HepG2 (cell line): Measurements from ENCODE around the gene LCK. TPM values are rescaled to one million over a fixed set of nuclear protein-coding genes. Genes with fewer than 3 reads are reported as not detected.

Experiments used
- AGO2 ChIP-seq: fragments of 200-400 bp; formaldehyde crosslinking; optimal IDR thresholded peaks from 2 replicates; pipeline ENCODE3; 2017; ENCODE audit warnings: mild to moderate bottlenecking, low read depth, low read length, moderate library complexity
- MEF2D ChIP-seq: sonication (generic); formaldehyde crosslinking; IDR thresholded peaks from 2 replicates; pipeline ENCODE4 v1.5.1; 2020; ENCODE audit warnings: mild to moderate bottlenecking, missing genetic modification reagents
- NFE2L1 ChIP-seq: sonication (generic); formaldehyde crosslinking; IDR thresholded peaks from 2 replicates; pipeline ENCODE4 v1.4.0; 2020; ENCODE audit warnings: missing genetic modification reagents, mild to moderate bottlenecking, borderline replicate concordance
- NFE2L2 ChIP-seq: fragments of 150-350 bp; IDR thresholded peaks from 2 replicates; pipeline ENCODE4 v1.6.1; 2014; ENCODE audit warnings: low read length
- NFKBIZ ChIP-seq: IDR thresholded peaks from 2 replicates; pipeline ENCODE4 v1.6.1; 2018; ENCODE audit warnings: missing genetic modification reagents, missing compliant biosample characterization
- REL ChIP-seq: sonication (generic); formaldehyde crosslinking; conservative IDR thresholded peaks from 2 replicates; pipeline ENCODE4 v1.8.0; 2022; ENCODE audit warnings: mild to moderate bottlenecking, missing genetic modification reagents, moderate library complexity
- TRAFD1 ChIP-seq: sonication (generic); formaldehyde crosslinking; IDR thresholded peaks from 2 replicates; pipeline ENCODE4 v1.5.1; 2020; ENCODE audit warnings: missing genetic modification reagents, mild to moderate bottlenecking, borderline replicate concordance
- U2AF2 ChIP-seq: fragments of 200-400 bp; formaldehyde crosslinking; IDR thresholded peaks from 2 replicates; pipeline ENCODE4 v1.6.1; 2017; ENCODE audit warnings: low read depth, mild to moderate bottlenecking, low read length
- UBTF ChIP-seq: sonication (generic); formaldehyde crosslinking; IDR thresholded peaks from 2 replicates; pipeline ENCODE4 v1.4.0; 2020; ENCODE audit warnings: mild to moderate bottlenecking, missing genetic modification reagents
- ZFP36L1 ChIP-seq: sonication (generic); formaldehyde crosslinking; IDR thresholded peaks from 2 replicates; pipeline ENCODE4 v1.8.0; 2022; ENCODE audit warnings: mild to moderate bottlenecking, missing genetic modification reagents, moderate library complexity
- ZNF264 ChIP-seq: sonication (generic); formaldehyde crosslinking; IDR thresholded peaks from 2 replicates; pipeline ENCODE4 v1.4.0; 2020; ENCODE audit warnings: missing genetic modification reagents
- ZNF337 ChIP-seq: sonication (generic); formaldehyde crosslinking; IDR thresholded peaks from 2 replicates; pipeline ENCODE4 v1.5.1; 2020; ENCODE audit warnings: missing genetic modification reagents, low read depth, mild to moderate bottlenecking, borderline replicate concordance
- ZNF441 ChIP-seq: sonication (generic); formaldehyde crosslinking; IDR thresholded peaks from 2 replicates; pipeline ENCODE4 v1.7.0; 2021; ENCODE audit warnings: missing genetic modification reagents, borderline replicate concordance
- ZNF496 ChIP-seq: sonication (generic); formaldehyde crosslinking; IDR thresholded peaks from 2 replicates; pipeline ENCODE4 v1.8.1; 2023; ENCODE audit warnings: mild to moderate bottlenecking, moderate library complexity, missing genetic modification reagents; ENCODE audit not compliant: insufficient replicate concordance
- ZNF788 ChIP-seq: sonication (generic); formaldehyde crosslinking; IDR thresholded peaks from 2 replicates; pipeline ENCODE4 v1.5.0; 2020; ENCODE audit warnings: mild to moderate bottlenecking, missing genetic modification reagents, borderline replicate concordance
- polyA plus RNA-seq, 8 experiments: library from polyadenylated mRNA; depleted of rRNA in 3 of 8; stranded (reverse) in 7 of 8; unstranded in 1 of 8; fragments of >200 nt; fragmentation: Illumina TruSeq in 4 of 8; extraction: Trizol in 4 of 8; gene quantifications; 2 replicates each; pipeline versions ENCODE4 v1.2.1 to v1.2.3, GENCODE V29; 2011 to 2016; ENCODE audit warnings: low read depth in 4 of 8, missing spikeins in 1 of 8, mixed read lengths in 1 of 8; ENCODE audit not compliant: insufficient read depth in 1 of 8
- total RNA-seq, 5 experiments: library from RNA; depleted of rRNA; stranded (reverse); fragments of >200 nt; fragmentation: Illumina TruSeq; extraction: Trizol; gene quantifications; 2 replicates each; pipeline ENCODE4 v1.2.3, GENCODE V29; 2016; ENCODE audit warnings: low read depth in 1 of 5

Gene LCK
- total and polyA plus RNA-seq, 2 of the 13 experiments (the other 11 are each of a cell fraction or from before 2014, with no cell fraction given): 0.93 to 1.8 TPM

GRCh38 chr1:32249831-32250525, 1.1 kb upstream of the LCK start (continued):
- no peak for TF ChIP-seq TRAFD1 (CRISPR knock-in tag)
- TF ChIP-seq NFKBIZ: no peak
- TF ChIP-seq ZFP36L1: no peak
- TF ChIP-seq MEF2D (CRISPR knock-in tag): peak; percentile 94
- TF ChIP-seq NFE2L2: no peak
- TF ChIP-seq U2AF2: no peak
- no peak for TF ChIP-seq REL
- TF ChIP-seq UBTF (CRISPR knock-in tag): peak; percentile 49
- no peak for TF ChIP-seq ZNF337 (CRISPR knock-in tag)
- TF ChIP-seq ZNF264 (CRISPR knock-in tag): peak; percentile 74; the same call in 1 of the 2 replicates
- TF ChIP-seq ZNF441 (CRISPR knock-in tag): no peak
- no peak for TF ChIP-seq ZNF496 (CRISPR knock-in tag)
- no peak for TF ChIP-seq NFE2L1 (CRISPR knock-in tag)
- TF ChIP-seq ZNF788: peak; percentile 50; the same call in 1 of the 2 replicates
- no peak for TF ChIP-seq AGO2
